ENCODE results near the gene FABP7.
"Not testable (repeated sequence)": the region's sequence is repeated elsewhere in the genome, so short reads cannot be mapped to it uniquely, and the experiment has no call there.

FABP7 gene

GRCh38 chr6:122746688-122747087 is 32.8 kb upstream of the FABP7 start:
- H3K9ac ChIP-seq (ENCODE audit: low read length): no peak overlapping the region
- no peaks in the 10 kb centered on the region for H3K9me3 ChIP-seq (ENCODE audit: control insufficient read depth, low read length)
- no peak overlapping the region for H3K4me3 ChIP-seq (ENCODE audit: low read length)
- no peaks in the 10 kb centered on the region for H3K36me3 ChIP-seq (ENCODE audit: control insufficient read depth, insufficient read depth, low read length)
- no peaks in the 10 kb centered on the region for H3K27me3 ChIP-seq (ENCODE audit: control insufficient read depth, insufficient read depth, low read length)
- no peaks in the 10 kb centered on the region for H3K4me1 ChIP-seq (ENCODE audit: control insufficient read depth, insufficient read depth, low read length)

- Histone ChIP-seq H3K9ac (ENCODE audit: low read length) (no peak overlapping the region), H3K9me3 (ENCODE audit: control insufficient read depth, low read length) (no peaks in the 10 kb centered on the region), H3K36me3 (ENCODE audit: control insufficient read depth, insufficient read depth, low read length) (no peaks in the 10 kb centered on the region), H3K4me1 (ENCODE audit: control insufficient read depth, insufficient read depth, low read length) (no peaks in the 10 kb centered on the region), H3K27me3 (ENCODE audit: control insufficient read depth, insufficient read depth, low read length) (no peaks in the 10 kb centered on the region), H3K4me3 (ENCODE audit: low read length) (no peak overlapping the region)
These were observed 31.9 kb upstream of the FABP7 start for GRCh38 chr6:122747573-122747972.

GRCh38 chr6:122748945-122749344 is 30.6 kb upstream of the FABP7 start:
- H3K36me3 ChIP-seq (ENCODE audit: control insufficient read depth, insufficient read depth, low read length); H3K4me3 ChIP-seq (ENCODE audit: low read length); H3K9me3 ChIP-seq (ENCODE audit: control insufficient read depth, low read length); H3K9ac ChIP-seq (ENCODE audit: low read length); H3K4me1 ChIP-seq (ENCODE audit: control insufficient read depth, insufficient read depth, low read length); H3K27me3 ChIP-seq (ENCODE audit: control insufficient read depth, insufficient read depth, low read length): not testable (repeated sequence)

- Histone ChIP-seq H3K9me3 (ENCODE audit: control insufficient read depth, low read length) (no peaks in the 10 kb centered on the region), H3K4me1 (ENCODE audit: control insufficient read depth, insufficient read depth, low read length) (no peaks in the 10 kb centered on the region), H3K4me3 (ENCODE audit: low read length) (no peak overlapping the region), H3K9ac (ENCODE audit: low read length) (no peak overlapping the region), H3K36me3 (ENCODE audit: control insufficient read depth, insufficient read depth, low read length) (no peaks in the 10 kb centered on the region), H3K27me3 (ENCODE audit: control insufficient read depth, insufficient read depth, low read length) (no peaks in the 10 kb centered on the region)
These were observed 30.0 kb upstream of the FABP7 start for GRCh38 chr6:122749451-122750050.

- Histone ChIP-seq H3K27me3 (ENCODE audit: control insufficient read depth, insufficient read depth, low read length) (no peaks in the 10 kb centered on the region), H3K4me1 (ENCODE audit: control insufficient read depth, insufficient read depth, low read length) (peaks cover 6% of the 10 kb centered on the region), H3K9me3 (ENCODE audit: control insufficient read depth, low read length) (no peaks in the 10 kb centered on the region), H3K4me3 (ENCODE audit: low read length) (no peak overlapping the region), H3K9ac (ENCODE audit: low read length) (no peak overlapping the region), H3K36me3 (ENCODE audit: control insufficient read depth, insufficient read depth, low read length) (no peaks in the 10 kb centered on the region)
These were observed 28.2 kb upstream of the FABP7 start for GRCh38 chr6:122751326-122751725.

- Histone ChIP-seq H3K4me3 (ENCODE audit: low read length) (no peak overlapping the region), H3K9ac (ENCODE audit: low read length) (no peak overlapping the region), H3K36me3 (ENCODE audit: control insufficient read depth, insufficient read depth, low read length) (no peaks in the 10 kb centered on the region), H3K4me1 (ENCODE audit: control insufficient read depth, insufficient read depth, low read length) (peaks cover 10% of the 10 kb centered on the region), H3K9me3 (ENCODE audit: control insufficient read depth, low read length) (no peaks in the 10 kb centered on the region), H3K27me3 (ENCODE audit: control insufficient read depth, insufficient read depth, low read length) (no peaks in the 10 kb centered on the region)
These were observed 27.1 kb upstream of the FABP7 start for GRCh38 chr6:122752459-122752858.

- H3K9ac ChIP-seq (ENCODE audit: low read length): no peak overlapping the region
- peaks cover 10% of the 10 kb centered on the region for H3K4me1 ChIP-seq (ENCODE audit: control insufficient read depth, insufficient read depth, low read length)
- H3K36me3 ChIP-seq (ENCODE audit: control insufficient read depth, insufficient read depth, low read length): no peaks in the 10 kb centered on the region
- H3K27me3 ChIP-seq (ENCODE audit: control insufficient read depth, insufficient read depth, low read length): no peaks in the 10 kb centered on the region
- H3K9me3 ChIP-seq (ENCODE audit: control insufficient read depth, low read length): no peaks in the 10 kb centered on the region
- H3K4me3 ChIP-seq (ENCODE audit: low read length): no peak overlapping the region
These were observed 26.4 kb upstream of the FABP7 start for GRCh38 chr6:122753000-122753687.

GRCh38 chr6:122753688-122754056 is 25.8 kb upstream of the FABP7 start:
- no peaks in the 10 kb centered on the region for H3K9me3 ChIP-seq (ENCODE audit: control insufficient read depth, low read length)
- no peaks in the 10 kb centered on the region for H3K27me3 ChIP-seq (ENCODE audit: control insufficient read depth, insufficient read depth, low read length)
- no peaks in the 10 kb centered on the region for H3K36me3 ChIP-seq (ENCODE audit: control insufficient read depth, insufficient read depth, low read length)
- no peak overlapping the region for H3K4me3 ChIP-seq (ENCODE audit: low read length)
- H3K9ac ChIP-seq (ENCODE audit: low read length): no peak overlapping the region
- peaks cover 10% of the 10 kb centered on the region for H3K4me1 ChIP-seq (ENCODE audit: control insufficient read depth, insufficient read depth, low read length)

- no peak overlapping the region for H3K4me3 ChIP-seq (ENCODE audit: low read length)
- H3K9me3 ChIP-seq (ENCODE audit: control insufficient read depth, low read length): no peaks in the 10 kb centered on the region
- H3K36me3 ChIP-seq (ENCODE audit: control insufficient read depth, insufficient read depth, low read length): no peaks in the 10 kb centered on the region
- H3K9ac ChIP-seq (ENCODE audit: low read length): no peak overlapping the region
- peaks cover 10% of the 10 kb centered on the region for H3K4me1 ChIP-seq (ENCODE audit: control insufficient read depth, insufficient read depth, low read length)
- no peaks in the 10 kb centered on the region for H3K27me3 ChIP-seq (ENCODE audit: control insufficient read depth, insufficient read depth, low read length)
These were observed 25.3 kb upstream of the FABP7 start for GRCh38 chr6:122754191-122754731.

GRCh38 chr6:122755901-122756300 is 23.6 kb upstream of the FABP7 start:
- Histone ChIP-seq H3K9ac (ENCODE audit: low read length) (no peak overlapping the region), H3K4me1 (ENCODE audit: control insufficient read depth, insufficient read depth, low read length) (peaks cover 10% of the 10 kb centered on the region), H3K4me3 (ENCODE audit: low read length) (no peak overlapping the region), H3K9me3 (ENCODE audit: control insufficient read depth, low read length) (no peaks in the 10 kb centered on the region), H3K27me3 (ENCODE audit: control insufficient read depth, insufficient read depth, low read length) (no peaks in the 10 kb centered on the region), H3K36me3 (ENCODE audit: control insufficient read depth, insufficient read depth, low read length) (no peaks in the 10 kb centered on the region)

- H3K9ac ChIP-seq (ENCODE audit: low read length): no peak overlapping the region
These were observed 20.6 kb upstream of the FABP7 start for GRCh38 chr6:122758927-122759334.

GRCh38 chr6:122760330-122760729 is 19.2 kb upstream of the FABP7 start:
- Histone ChIP-seq H3K9ac (ENCODE audit: low read length) (no peak overlapping the region), H3K9me3 (ENCODE audit: control insufficient read depth, low read length) (no peaks in the 10 kb centered on the region), H3K4me3 (ENCODE audit: low read length) (no peak overlapping the region), H3K27me3 (ENCODE audit: control insufficient read depth, insufficient read depth, low read length) (no peaks in the 10 kb centered on the region), H3K4me1 (ENCODE audit: control insufficient read depth, insufficient read depth, low read length) (peaks cover 10% of the 10 kb centered on the region), H3K36me3 (ENCODE audit: control insufficient read depth, insufficient read depth, low read length) (no peaks in the 10 kb centered on the region)

More at GRCh38 chr6:122758927-122759334, 20.6 kb upstream of the FABP7 start:
- Histone ChIP-seq H3K27me3 (ENCODE audit: control insufficient read depth, insufficient read depth, low read length) (no peaks in the 10 kb centered on the region), H3K4me3 (ENCODE audit: low read length) (no peak overlapping the region), H3K36me3 (ENCODE audit: control insufficient read depth, insufficient read depth, low read length) (no peaks in the 10 kb centered on the region), H3K9me3 (ENCODE audit: control insufficient read depth, low read length) (no peaks in the 10 kb centered on the region), H3K4me1 (ENCODE audit: control insufficient read depth, insufficient read depth, low read length) (peaks cover 10% of the 10 kb centered on the region)

Data from mucosa of stomach (tissue), 1 donor.